NCI-H146 treated with DMSO at 0.1 percent for 48 hours (cell line): ENCODE data around the gene MATN4.

Experiments
- DNase-seq: peaks from one replicate; lab custom pipeline; 2025; ENCODE audit not compliant: unreplicated experiment; lab: John Stamatoyannopoulos, UW

The MATN4 gene

GRCh38 chr20:45316150-45317080 lies 8.3 kb upstream of the MATN4 start:
- DNase-seq: no peak

- DNase-seq: no peak
These were observed 7.6 kb upstream of the MATN4 start for GRCh38 chr20:45315672-45316071.

DNA sequence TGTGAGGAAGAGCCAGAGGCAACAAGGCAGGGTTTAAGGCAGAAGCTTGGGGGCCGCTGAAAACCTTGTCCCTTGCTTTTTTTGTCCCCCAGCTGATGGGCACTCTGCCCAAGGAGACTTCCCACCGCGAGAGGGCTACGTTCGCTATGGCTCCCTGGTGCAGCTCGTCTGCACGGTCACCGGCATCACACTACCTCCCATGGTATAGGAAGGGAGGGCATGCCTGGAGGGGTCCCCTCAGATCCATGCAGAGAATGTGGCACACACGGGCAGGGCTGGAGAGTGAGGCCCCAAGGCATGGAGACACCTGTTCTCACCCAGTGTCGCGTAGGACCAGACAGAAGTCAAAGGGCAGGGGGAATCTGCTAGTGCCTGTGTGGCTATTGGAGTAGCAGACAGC lies 5.8 kb upstream of the MATN4 start:
- DNase-seq: no peak

GRCh38 chr20:45313065-45313695 lies 5.1 kb upstream of the MATN4 start:
- no peak for DNase-seq

GRCh38 chr20:45312241-45312640 lies 4.1 kb upstream of the MATN4 start:
- DNase-seq: no peak

DNA sequence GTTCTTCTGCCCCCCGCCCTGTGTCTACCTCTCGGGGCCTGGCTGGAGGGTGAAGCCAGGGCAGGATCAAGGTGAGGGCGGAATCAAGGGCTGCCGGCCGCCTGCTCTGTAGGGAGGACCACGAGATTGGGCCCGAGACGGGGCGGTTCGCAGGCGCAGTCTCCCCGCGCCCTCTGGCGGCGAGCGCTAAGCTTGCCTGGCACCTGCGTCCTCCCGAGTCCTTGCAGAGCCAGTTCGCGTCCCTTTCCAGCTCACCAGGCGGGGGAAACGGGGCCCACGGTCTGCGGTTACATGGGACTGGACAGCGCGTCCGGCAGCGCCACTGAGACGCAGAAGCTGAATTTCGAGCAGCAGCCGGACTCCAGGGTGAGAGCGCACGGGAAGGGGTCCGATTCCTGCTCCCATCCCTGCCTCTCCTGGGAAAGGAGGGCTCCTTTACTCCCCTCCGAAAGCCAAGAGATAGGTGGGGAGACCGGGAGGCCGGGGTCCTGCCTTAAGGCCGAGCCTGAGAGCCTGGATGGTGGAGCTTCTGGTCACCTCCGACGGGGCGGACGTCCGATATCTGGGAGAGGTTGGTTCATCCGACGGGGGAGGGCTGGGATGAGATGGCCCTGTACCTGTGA lies 3.6 kb upstream of the MATN4 start:
- DNase-seq: peak; percentile 46

DNA sequence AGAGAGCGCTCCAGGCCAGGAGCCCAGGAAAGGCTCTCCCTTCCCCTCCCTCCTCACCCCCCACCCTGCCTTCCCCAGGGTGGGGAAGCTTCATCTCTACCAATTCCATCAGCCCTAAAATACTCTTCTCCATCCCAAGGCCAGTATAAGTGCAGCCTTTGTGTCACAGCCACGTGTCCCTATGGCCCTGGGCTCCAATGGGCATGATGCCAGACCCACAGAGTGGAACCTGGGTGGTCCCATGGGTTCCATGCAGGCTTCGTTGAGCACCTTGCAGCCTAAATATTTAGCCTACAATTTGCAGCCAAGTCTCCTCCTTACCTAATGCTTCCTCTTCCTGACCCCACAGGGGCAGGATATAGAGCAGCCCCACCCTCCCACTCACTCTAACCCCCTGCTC lies 976 bp upstream of the MATN4 start:
- DNase-seq: no peak

- DNase-seq: no peak
These were observed 941 bp downstream of the MATN4 start for GRCh38 chr20:45307076-45307640.

DNA sequence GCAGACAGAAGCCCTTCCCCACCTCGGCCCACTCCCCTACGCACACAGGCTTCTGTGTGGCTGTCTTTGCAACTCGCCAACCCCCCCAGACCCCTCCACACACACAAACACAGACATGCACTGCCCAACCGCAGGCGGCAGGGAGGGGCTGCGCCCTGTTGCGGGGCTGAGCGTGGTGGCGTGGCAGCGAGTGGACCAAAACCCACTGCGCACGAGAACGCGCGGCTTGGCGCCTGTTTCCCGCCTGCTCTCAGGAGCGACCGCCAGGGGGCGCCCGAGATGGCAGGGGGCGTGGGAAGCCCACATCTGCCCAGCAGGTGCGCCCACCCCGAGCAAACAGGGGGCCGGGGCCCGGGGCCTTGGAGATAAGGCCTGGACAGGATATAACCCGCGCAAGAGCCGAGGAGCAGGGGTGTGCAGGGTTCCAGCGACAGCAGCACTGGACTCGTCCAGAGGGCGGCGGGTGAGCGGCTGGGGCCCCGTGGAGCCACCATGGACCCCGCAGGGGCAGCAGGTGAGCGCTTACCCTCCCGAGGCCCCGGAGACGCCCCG lies 1.6 kb downstream of the MATN4 start, which contains the start of gene RBPJL:
Gene RBPJL (plus strand): TSS at position 410 of the 552 bp plus-strand sequence. CDS start 83 bp downstream, at position 493.
- DNase-seq: no peak

GRCh38 chr20:45305262-45305661 lies 2.8 kb downstream of the MATN4 start:
- DNase-seq: no peak

GRCh38 chr20:45304464-45304999 lies 3.6 kb downstream of the MATN4 start:
- DNase-seq: no peak

DNA sequence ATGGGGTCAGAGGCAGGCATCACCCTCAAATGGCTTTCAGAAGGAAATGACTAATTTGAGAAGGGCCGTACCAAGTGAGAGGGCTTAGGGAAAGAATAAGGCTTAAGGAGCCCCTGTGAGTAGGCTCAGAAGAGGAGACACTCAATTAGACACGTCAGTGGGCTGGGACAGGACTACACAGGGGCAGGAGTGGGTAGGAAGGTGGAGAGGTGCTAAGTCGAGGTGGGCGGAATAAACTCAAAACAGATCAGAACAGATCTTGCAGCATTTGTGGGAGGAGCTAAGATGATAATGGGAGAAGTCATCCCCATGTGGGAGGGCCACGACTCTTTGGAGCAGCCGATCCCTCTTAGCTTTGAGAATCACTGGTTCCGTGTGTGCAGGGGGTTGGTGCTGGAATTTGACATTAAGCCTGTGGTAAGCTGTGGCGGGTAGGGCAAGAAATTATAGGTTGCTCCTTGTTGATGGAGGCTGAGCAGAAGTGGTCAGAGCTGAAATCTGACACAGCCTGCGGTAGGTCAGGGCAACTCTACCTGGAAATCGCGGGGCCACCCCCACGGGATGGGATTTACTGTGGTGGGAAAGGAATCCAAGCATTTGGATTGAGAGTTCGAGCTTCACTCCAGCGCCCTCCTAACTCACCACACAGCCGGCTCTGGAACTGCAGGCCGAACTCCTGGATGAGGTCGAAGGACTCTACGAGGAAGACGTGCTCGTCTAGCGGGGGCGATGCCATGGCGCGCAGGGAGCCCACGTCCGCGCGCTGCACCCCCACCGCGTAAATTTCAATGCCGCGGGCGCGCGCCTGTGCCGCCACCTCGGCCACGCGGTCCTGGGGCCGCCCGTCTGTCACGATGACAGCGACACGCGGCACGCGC lies 4.3 kb downstream of the MATN4 start:
- no peak for DNase-seq

GRCh38 chr20:45301824-45302271 lies 6.3 kb downstream of the MATN4 start:
- DNase-seq: no peak

DNA sequence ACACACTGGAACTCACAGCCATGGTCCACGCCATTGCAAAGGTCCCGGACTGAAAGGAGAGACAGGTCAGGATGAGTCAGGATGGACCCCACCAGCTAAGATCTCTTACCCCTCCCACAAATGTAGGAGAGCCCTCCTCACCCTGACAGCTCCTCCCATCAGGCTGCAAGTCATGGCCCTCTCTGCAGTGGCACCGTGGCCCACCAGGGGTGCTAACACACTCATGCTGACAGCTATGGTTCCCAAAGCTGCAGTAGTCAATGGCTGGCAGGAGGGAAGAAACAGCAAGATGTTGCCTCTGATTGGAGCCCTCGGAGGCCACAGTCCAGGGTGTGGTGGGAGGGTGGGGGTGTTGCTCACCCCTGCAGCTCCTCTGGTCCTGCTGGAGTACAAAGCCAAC lies 7.1 kb downstream of the MATN4 start:
- DNase-seq: peak; percentile 28

DNA sequence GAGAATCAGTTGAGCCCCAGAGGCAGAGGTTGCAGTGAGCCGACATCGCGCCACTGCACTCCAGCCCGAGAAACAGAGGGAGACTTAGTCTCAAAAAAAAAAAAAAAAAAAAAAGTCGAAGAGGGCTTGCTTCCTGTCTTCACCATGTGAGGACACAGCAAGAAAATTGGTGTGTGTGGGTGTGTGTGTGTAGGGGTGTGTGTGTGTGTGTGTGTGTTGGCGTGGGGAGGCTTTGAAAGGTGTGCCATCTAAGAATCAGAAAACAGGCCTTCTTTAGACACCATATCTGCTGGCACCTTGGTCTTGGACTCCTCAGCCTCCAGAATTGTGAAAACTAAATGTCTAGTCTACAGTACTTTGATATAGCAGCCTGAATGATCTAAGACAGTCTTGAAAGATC lies 8.3 kb downstream of the MATN4 start:
- DNase-seq: no peak

GRCh38 chr20:45297786-45298497 lies 10.2 kb downstream of the MATN4 start:
- DNase-seq: no peak

DNA sequence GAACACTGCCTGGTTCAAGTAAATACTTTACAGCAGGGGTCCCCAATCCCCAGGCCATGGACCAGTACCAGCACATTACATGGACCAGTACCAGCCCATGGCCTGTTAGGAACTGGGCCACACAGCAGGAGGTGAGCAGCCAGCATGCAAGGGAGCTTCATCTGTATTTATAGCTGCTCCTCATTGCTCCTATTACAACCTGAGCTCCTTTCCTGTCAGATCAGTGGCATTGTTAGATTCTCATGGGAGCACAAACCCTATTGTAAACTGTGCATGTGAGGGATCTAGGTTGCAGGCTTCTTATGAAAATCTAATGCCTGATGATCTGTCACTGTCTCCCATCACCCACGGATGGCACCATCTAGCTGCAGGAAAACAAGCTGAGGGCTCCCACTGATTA lies 13.4 kb downstream of the MATN4 start:
- no peak for DNase-seq

GRCh38 chr20:45294003-45294368 lies 14.1 kb downstream of the MATN4 start:
- DNase-seq: no peak
